Nephron (organoid): ENCODE data around the gene PTX3.

ENCODE experiments used
- H3K27ac Mint-ChIP-seq, 3 experiments: 2 replicates each; pipeline ENCODE4 v1.8.0; 2020; ENCODE audit warnings: mixed read lengths in 3 of 3, mild to moderate bottlenecking in 2 of 3, moderate library complexity in 1 of 3
- H3K27me3 Mint-ChIP-seq: 2 replicates; pipeline ENCODE4 v1.8.0; 2021; ENCODE audit warnings: low read depth, mild to moderate bottlenecking, moderate library complexity, mixed read lengths
- H3K36me3 Mint-ChIP-seq: 2 replicates; pipeline ENCODE4 v1.8.0; 2020; ENCODE audit warnings: low read depth, mixed read lengths
- H3K4me1 Mint-ChIP-seq: 2 replicates; pipeline ENCODE4 v1.8.0; 2020; ENCODE audit warnings: mixed read lengths
- H3K4me3 Mint-ChIP-seq, 3 experiments: 2 replicates each; pipeline ENCODE4 v1.8.0; 2020; ENCODE audit warnings: mild to moderate bottlenecking in 3 of 3, mixed read lengths in 3 of 3, moderate library complexity in 2 of 3
- H3K9me3 Mint-ChIP-seq: 2 replicates; pipeline ENCODE4 v1.8.0; 2020; ENCODE audit warnings: mixed read lengths
- TF ChIP-seq, protein P1 (sequence below), 3 experiments: fragments of 200-600 bp; sonication (generic); IDR thresholded peaks; one replicate each; pipeline ENCODE4 v1.5.0; 2021; ENCODE audit warnings: antibody characterized with exemption in 3 of 3; ENCODE audit not compliant: unreplicated experiment in 3 of 3

The PTX3 gene

DNA sequence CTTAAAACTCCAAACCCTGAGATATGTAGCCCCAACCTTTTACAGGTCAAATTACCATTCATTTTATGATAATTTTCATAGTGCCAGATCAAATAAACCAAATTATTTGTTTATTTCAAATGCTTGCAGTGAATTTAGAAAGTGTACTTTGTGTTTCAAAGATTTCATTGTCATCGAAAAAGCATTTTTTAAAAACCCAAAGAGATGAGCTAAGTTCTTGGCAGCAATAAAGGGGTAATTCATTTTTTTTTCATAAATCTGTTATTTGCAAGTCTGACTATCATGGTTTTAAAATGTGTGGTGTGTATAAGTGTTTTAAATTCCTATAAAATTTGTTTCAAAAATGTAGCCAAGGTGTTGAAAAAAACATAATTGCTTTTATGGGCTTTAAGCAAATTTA is 17.2 kb downstream of the PTX3 start:
- TF ChIP-seq, protein P1, sequence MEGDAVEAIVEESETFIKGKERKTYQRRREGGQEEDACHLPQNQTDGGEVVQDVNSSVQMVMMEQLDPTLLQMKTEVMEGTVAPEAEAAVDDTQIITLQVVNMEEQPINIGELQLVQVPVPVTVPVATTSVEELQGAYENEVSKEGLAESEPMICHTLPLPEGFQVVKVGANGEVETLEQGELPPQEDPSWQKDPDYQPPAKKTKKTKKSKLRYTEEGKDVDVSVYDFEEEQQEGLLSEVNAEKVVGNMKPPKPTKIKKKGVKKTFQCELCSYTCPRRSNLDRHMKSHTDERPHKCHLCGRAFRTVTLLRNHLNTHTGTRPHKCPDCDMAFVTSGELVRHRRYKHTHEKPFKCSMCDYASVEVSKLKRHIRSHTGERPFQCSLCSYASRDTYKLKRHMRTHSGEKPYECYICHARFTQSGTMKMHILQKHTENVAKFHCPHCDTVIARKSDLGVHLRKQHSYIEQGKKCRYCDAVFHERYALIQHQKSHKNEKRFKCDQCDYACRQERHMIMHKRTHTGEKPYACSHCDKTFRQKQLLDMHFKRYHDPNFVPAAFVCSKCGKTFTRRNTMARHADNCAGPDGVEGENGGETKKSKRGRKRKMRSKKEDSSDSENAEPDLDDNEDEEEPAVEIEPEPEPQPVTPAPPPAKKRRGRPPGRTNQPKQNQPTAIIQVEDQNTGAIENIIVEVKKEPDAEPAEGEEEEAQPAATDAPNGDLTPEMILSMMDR (IDR thresholded peaks at IDR 0.05; ENCODE audit: unreplicated experiment in 3 of 3): no peak
- no peaks in the 10 kb centered on the region for H3K4me1 Mint-ChIP-seq
- H3K27ac Mint-ChIP-seq: no peak overlapping the region
- no peaks in the 10 kb centered on the region for H3K9me3 Mint-ChIP-seq
- peaks cover 3% of the 10 kb centered on the region for H3K27me3 Mint-ChIP-seq
- no peaks in the 10 kb centered on the region for H3K36me3 Mint-ChIP-seq
- no peak overlapping the region for H3K4me3 Mint-ChIP-seq

DNA sequence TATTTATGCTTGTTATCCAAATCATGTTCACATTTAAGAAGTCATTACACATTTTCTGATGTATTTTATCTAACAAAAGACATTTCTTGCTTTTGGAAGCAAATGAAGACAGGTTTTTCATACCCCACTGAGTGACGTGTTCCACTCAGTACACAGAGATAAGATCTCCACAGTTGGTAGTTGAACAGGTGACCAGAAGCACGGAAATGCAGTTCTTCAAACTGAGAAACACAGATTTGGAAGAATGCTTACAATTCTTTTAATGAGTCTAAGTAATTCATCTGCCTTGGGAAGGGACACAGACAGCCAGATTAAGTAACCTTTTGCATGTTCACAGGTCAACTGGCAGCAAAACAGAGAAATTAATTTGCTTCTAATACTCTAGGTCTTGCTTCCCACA is 23.1 kb downstream of the PTX3 start:
- Mint-ChIP-seq H3K36me3 (no peaks in the 10 kb centered on the region), H3K27ac (no peak overlapping the region), H3K27me3 (peaks cover 3% of the 10 kb centered on the region), H3K4me3 (no peak overlapping the region), H3K9me3 (no peaks in the 10 kb centered on the region), H3K4me1 (peaks cover 6% of the 10 kb centered on the region)
- TF ChIP-seq, protein P1 (IDR thresholded peaks at IDR 0.05; ENCODE audit: unreplicated experiment in 3 of 3): no peak

DNA sequence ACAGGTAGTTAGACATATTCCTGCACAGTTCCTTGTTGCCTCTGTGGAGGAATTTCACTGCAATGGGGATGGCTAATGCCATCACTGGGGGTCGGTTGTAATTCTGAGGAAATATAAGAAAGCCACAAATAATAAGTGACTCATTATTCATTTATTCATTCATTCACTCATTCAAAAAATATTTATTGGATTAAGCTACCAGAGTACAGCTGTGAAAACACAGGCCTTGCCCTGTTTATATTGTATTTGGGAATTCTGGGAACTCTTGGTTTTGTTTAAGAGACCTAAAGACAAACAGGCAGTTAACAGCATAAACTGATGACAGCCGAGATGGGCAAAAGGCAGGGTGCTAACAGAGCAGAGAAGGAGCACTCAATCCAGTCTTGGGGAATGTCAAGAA is 23.6 kb downstream of the PTX3 start:
- H3K27ac Mint-ChIP-seq: no peak overlapping the region
- peaks cover 3% of the 10 kb centered on the region for H3K27me3 Mint-ChIP-seq
- H3K36me3 Mint-ChIP-seq: no peaks in the 10 kb centered on the region
- no peak overlapping the region for H3K4me3 Mint-ChIP-seq
- TF ChIP-seq, protein P1 (IDR thresholded peaks at IDR 0.05; ENCODE audit: unreplicated experiment in 3 of 3): no peak
- H3K4me1 Mint-ChIP-seq: peaks cover 6% of the 10 kb centered on the region
- no peaks in the 10 kb centered on the region for H3K9me3 Mint-ChIP-seq

DNA sequence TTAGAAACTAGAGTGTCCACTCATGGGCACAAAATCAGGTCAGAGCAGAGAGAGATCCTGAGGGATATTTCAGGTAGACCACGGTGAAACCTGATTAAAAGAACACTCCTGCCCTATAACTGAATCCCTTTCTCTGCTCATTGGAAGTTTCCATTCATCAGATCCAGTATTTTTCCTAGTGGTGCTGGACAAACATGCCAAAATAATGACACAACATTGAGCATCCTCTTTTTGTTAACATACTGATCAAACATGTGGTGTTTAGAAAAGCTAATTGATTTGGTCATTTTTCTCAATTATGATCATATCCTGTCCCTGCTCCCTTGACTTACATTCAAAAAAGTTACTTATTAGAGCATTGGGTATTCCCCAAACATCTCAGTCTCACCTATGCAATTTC is 27.2 kb downstream of the PTX3 start:
- no peaks in the 10 kb centered on the region for H3K9me3 Mint-ChIP-seq
- H3K4me3 Mint-ChIP-seq: no peak overlapping the region
- H3K27me3 Mint-ChIP-seq: peaks cover 3% of the 10 kb centered on the region
- peaks cover 11% of the 10 kb centered on the region for H3K4me1 Mint-ChIP-seq
- H3K36me3 Mint-ChIP-seq: no peaks in the 10 kb centered on the region
- TF ChIP-seq, protein P1 (IDR thresholded peaks at IDR 0.05; ENCODE audit: unreplicated experiment in 3 of 3): no peak
- H3K27ac Mint-ChIP-seq: no peak overlapping the region

DNA sequence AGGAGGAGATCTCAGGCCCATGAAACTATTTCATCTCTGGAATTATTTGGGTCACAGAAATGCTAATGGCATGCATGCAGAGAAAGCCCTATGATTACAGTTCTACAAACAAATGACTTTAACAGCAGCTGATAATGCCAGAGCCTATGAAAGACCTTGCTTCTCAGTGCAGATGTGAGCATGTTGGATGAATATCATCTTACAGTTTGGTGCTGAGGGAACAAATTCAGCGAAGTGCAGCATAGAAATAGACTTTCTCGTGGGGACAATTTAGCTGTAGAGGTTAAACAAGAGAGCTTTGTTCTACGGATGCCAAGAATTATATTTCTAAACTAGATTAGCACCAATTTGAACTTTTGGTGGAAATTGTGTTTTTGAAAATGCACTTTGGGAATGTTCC is 27.7 kb downstream of the PTX3 start:
- TF ChIP-seq, protein P1 (IDR thresholded peaks at IDR 0.05; ENCODE audit: unreplicated experiment in 3 of 3): no peak
- Mint-ChIP-seq H3K36me3 (no peaks in the 10 kb centered on the region), H3K4me3 (no peak overlapping the region), H3K4me1 (peaks cover 11% of the 10 kb centered on the region), H3K27me3 (peaks cover 3% of the 10 kb centered on the region), H3K9me3 (no peaks in the 10 kb centered on the region), H3K27ac (no peak overlapping the region)

DNA sequence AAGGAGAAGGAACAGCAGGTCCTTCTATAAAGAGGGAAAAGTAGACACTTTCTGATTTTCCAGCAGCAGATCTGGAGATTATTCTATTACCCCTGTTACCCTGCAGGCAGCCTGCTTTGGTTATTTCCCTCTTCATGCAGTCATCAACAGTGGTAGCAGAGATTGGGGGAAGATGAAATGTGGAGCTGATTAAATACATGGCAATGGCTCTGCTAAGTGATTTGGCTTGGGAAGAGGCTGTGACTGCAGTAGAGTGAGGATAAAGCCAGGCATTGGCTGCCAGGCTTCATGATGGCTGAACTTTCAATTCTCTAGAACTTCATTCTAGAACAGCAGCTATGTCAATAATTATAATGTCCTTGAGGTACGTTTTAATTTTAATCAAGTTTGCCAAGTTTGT is 29.1 kb downstream of the PTX3 start:
- peaks cover 11% of the 10 kb centered on the region for H3K4me1 Mint-ChIP-seq
- TF ChIP-seq, protein P1 (IDR thresholded peaks at IDR 0.05; ENCODE audit: unreplicated experiment in 3 of 3): no peak
- H3K27ac Mint-ChIP-seq: no peak overlapping the region
- no peaks in the 10 kb centered on the region for H3K9me3 Mint-ChIP-seq
- H3K36me3 Mint-ChIP-seq: no peaks in the 10 kb centered on the region
- H3K4me3 Mint-ChIP-seq: no peak overlapping the region
- H3K27me3 Mint-ChIP-seq: peaks cover 3% of the 10 kb centered on the region
